ENCODE data around the gene HOXA10.

HOXA10 gene

GRCh38 chr7:27176962-27177794 lies 3.1 kb upstream of the HOXA10 start:
- H3K79me2 ChIP-seq (ENCODE audit: insufficient read depth, low read depth) = no peaks in the 10 kb centered on the region
- H4K20me1 ChIP-seq (ENCODE audit: insufficient read depth) = no peaks in the 10 kb centered on the region
- no peak overlapping the region for H3K4me2 ChIP-seq

GRCh38 chr7:27176524-27176845 lies 2.4 kb upstream of the HOXA10 start:
- no peak overlapping the region for H3K9ac ChIP-seq
- H3K4me1 ChIP-seq (ENCODE audit: low read depth, poor library complexity, severe bottlenecking) = peaks cover 10% of the 10 kb centered on the region
- H3K79me2 ChIP-seq (ENCODE audit: insufficient read depth, low read depth) = no peaks in the 10 kb centered on the region
- no peaks in the 10 kb centered on the region for H4K20me1 ChIP-seq (ENCODE audit: insufficient read depth)
- H3K4me3 ChIP-seq (IDR thresholded peaks at IDR 0.05; ENCODE audit: insufficient read depth, low read depth, low read length) = no peak overlapping the region
- no peaks in the 10 kb centered on the region for H3K36me3 ChIP-seq (ENCODE audit: insufficient read depth)
- TF ChIP-seq CTCF (conservative IDR thresholded peaks at IDR 0.05; ENCODE audit: low read depth, low read length) = no peak
- no peak overlapping the region for H3K4me2 ChIP-seq
- no peak overlapping the region for H3K27ac ChIP-seq
- peaks cover 7% of the 10 kb centered on the region; the same call in 1 of the 2 replicates for H3K27me3 ChIP-seq (ENCODE audit: insufficient read depth, low read depth)
- no peak overlapping the region for H2AFZ ChIP-seq (ENCODE audit: low read depth)

More at GRCh38 chr7:27176962-27177794, 3.1 kb upstream of the HOXA10 start:
- TF ChIP-seq CTCF (conservative IDR thresholded peaks at IDR 0.05; ENCODE audit: low read depth, low read length) = no peak
- Histone ChIP-seq H2AFZ (ENCODE audit: low read depth) (no peak overlapping the region), H3K27me3 (ENCODE audit: insufficient read depth, low read depth) (peaks cover 7% of the 10 kb centered on the region; the same call in 1 of the 2 replicates), H3K9ac (no peak overlapping the region), H3K36me3 (ENCODE audit: insufficient read depth) (no peaks in the 10 kb centered on the region), H3K27ac (no peak overlapping the region), H3K4me1 (ENCODE audit: low read depth, poor library complexity, severe bottlenecking) (peaks cover 3% of the 10 kb centered on the region), H3K4me3 (IDR thresholded peaks at IDR 0.05; ENCODE audit: insufficient read depth, low read depth, low read length) (no peak overlapping the region)

GRCh38 chr7:27175626-27176523 lies 1.8 kb upstream of the HOXA10 start:
- H3K27ac ChIP-seq = no peak overlapping the region
- no peak overlapping the region for H3K4me3 ChIP-seq (IDR thresholded peaks at IDR 0.05; ENCODE audit: insufficient read depth, low read depth, low read length)
- H3K4me2 ChIP-seq = no peak overlapping the region
- peaks cover 16% of the 10 kb centered on the region for H3K4me1 ChIP-seq (ENCODE audit: low read depth, poor library complexity, severe bottlenecking)
- H2AFZ ChIP-seq (ENCODE audit: low read depth) = no peak overlapping the region
- no peaks in the 10 kb centered on the region for H3K36me3 ChIP-seq (ENCODE audit: insufficient read depth)
- TF ChIP-seq CTCF (conservative IDR thresholded peaks at IDR 0.05; ENCODE audit: low read depth, low read length) = no peak
- no peaks in the 10 kb centered on the region for H4K20me1 ChIP-seq (ENCODE audit: insufficient read depth)
- H3K27me3 ChIP-seq (ENCODE audit: insufficient read depth, low read depth) = peaks cover 11% of the 10 kb centered on the region; the same call in 1 of the 2 replicates
- no peak overlapping the region for H3K9ac ChIP-seq
- no peaks in the 10 kb centered on the region for H3K79me2 ChIP-seq (ENCODE audit: insufficient read depth, low read depth)

GRCh38 chr7:27174874-27175625 lies 930 bp upstream of the HOXA10 start:
- no peak for TF ChIP-seq CTCF (conservative IDR thresholded peaks at IDR 0.05; ENCODE audit: low read depth, low read length)

More at GRCh38 chr7:27174874-27175625, 930 bp upstream of the HOXA10 start:
- Histone ChIP-seq H2AFZ (ENCODE audit: low read depth) (no peak overlapping the region), H4K20me1 (ENCODE audit: insufficient read depth) (no peaks in the 10 kb centered on the region), H3K4me3 (IDR thresholded peaks at IDR 0.05; ENCODE audit: insufficient read depth, low read depth, low read length) (no peak overlapping the region), H3K4me1 (ENCODE audit: low read depth, poor library complexity, severe bottlenecking) (peaks cover 17% of the 10 kb centered on the region), H3K79me2 (ENCODE audit: insufficient read depth, low read depth) (no peaks in the 10 kb centered on the region), H3K36me3 (ENCODE audit: insufficient read depth) (no peaks in the 10 kb centered on the region), H3K27ac (no peak overlapping the region), H3K27me3 (ENCODE audit: insufficient read depth, low read depth) (peaks cover 15% of the 10 kb centered on the region; the same call in 1 of the 2 replicates), H3K9ac (no peak overlapping the region), H3K4me2 (no peak overlapping the region)
